Peyer's patch (tissue), 4 donors: Measurements from ENCODE around the gene ZCCHC12.

Experiments
- POLR2A ChIP-seq, 2 donors: fragments of 450-650 bp; IDR thresholded peaks; one replicate each; pipeline ENCODE4 v1.5.1; 2017; ENCODE audit warnings: antibody characterized with exemption in 2 of 2, mild to moderate bottlenecking in 2 of 2, moderate library complexity in 2 of 2
- TF ChIP-seq, protein P1 (sequence below), 6 experiments: fragments of 450-650 bp in 4 of 6; fragments of 200-600 bp in 2 of 6; sonication (generic) in 1 of 6; IDR thresholded peaks; one replicate each; pipeline ENCODE4 v1.5.1; 2017 to 2019; ENCODE audit warnings: antibody characterized with exemption in 6 of 6, mild to moderate bottlenecking in 3 of 6, moderate library complexity in 1 of 6

DNA sequence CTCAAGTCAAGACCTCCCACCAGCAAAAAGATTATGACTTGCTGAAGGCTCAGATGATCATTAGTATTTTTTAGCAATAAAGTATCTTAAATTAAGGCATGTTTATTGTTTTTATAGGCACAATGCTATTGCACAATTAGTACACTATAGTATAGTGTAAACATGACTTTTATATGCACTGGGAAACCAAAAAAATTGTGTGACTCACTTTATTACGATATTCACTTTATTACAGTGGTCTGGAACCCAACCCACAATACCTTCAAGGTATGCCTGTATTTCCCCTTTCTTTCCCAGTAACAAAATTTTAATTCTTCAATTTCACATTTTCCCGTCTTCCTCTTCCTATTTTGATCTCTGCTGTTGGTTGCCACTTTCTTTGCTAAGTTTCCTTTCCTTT is 37.7 kb downstream of the ZCCHC12 start:
- TF ChIP-seq, protein P1, sequence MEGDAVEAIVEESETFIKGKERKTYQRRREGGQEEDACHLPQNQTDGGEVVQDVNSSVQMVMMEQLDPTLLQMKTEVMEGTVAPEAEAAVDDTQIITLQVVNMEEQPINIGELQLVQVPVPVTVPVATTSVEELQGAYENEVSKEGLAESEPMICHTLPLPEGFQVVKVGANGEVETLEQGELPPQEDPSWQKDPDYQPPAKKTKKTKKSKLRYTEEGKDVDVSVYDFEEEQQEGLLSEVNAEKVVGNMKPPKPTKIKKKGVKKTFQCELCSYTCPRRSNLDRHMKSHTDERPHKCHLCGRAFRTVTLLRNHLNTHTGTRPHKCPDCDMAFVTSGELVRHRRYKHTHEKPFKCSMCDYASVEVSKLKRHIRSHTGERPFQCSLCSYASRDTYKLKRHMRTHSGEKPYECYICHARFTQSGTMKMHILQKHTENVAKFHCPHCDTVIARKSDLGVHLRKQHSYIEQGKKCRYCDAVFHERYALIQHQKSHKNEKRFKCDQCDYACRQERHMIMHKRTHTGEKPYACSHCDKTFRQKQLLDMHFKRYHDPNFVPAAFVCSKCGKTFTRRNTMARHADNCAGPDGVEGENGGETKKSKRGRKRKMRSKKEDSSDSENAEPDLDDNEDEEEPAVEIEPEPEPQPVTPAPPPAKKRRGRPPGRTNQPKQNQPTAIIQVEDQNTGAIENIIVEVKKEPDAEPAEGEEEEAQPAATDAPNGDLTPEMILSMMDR (IDR thresholded peaks at IDR 0.05) = no peak
- no peak for TF ChIP-seq POLR2A (IDR thresholded peaks at IDR 0.05)
